IMR-90 (cell line): ENCODE measurements around the gene HMOX2. TPM values are rescaled to one million over a fixed set of nuclear protein-coding genes. Genes with fewer than 3 reads are reported as not detected.

Source experiments
- ATAC-seq: fragments of 200-7000 bp; cut with Tn5 transposase; 2 replicates; pipeline ENCODE4 v1.9.1; 2020; ENCODE audit warnings: low read depth, mild to moderate bottlenecking, moderate library complexity
- BruUV-seq: library from RNA; stranded (reverse); fragments of 400-500 nt; replicated peaks from 2 replicates; lab custom pipeline; 2021; lab: Mats Ljungman, UMichigan
- CTCF ChIA-PET: fragments of 300-600 bp; formaldehyde crosslinking; extraction: SDS; loops from one replicate; lab custom pipeline; 2021; ENCODE audit warnings: antibody characterized with exemption; lab: Yijun Ruan, JAX
- POLR2A ChIA-PET: fragments of 300-600 bp; sonication (Branson Sonifier 250); formaldehyde crosslinking; loops from one replicate; lab custom pipeline; 2022; ENCODE audit warnings: antibody characterized with exemption; ENCODE audit not compliant: unreplicated experiment; lab: Charles Lee
- DNase-seq: peaks from one replicate; pipeline ENCODE4 v3.0.0; 2013
- H2AFZ ChIP-seq: replicated peaks from 2 replicates; pipeline ENCODE3; 2013; ENCODE audit warnings: low read length, mild to moderate bottlenecking; ENCODE audit not compliant: poor library complexity
- H2AK5ac ChIP-seq: 2 replicates; pipeline ENCODE4 v1.6.1; 2013; ENCODE audit warnings: low read depth, low read length, inconsistent platforms
- H2AK9ac ChIP-seq: replicated peaks from 2 replicates; pipeline ENCODE3; 2013; ENCODE audit warnings: mild to moderate bottlenecking, low read depth, low read length, moderate library complexity; ENCODE audit not compliant: poor library complexity
- H2BK120ac ChIP-seq: 2 replicates; pipeline ENCODE4 v1.6.1; 2013; ENCODE audit warnings: low read depth, low read length, inconsistent platforms
- H2BK15ac ChIP-seq: 3 replicates; pipeline ENCODE4 v1.6.1; 2013; ENCODE audit warnings: low read depth, low read length, inconsistent platforms
- H2BK20ac ChIP-seq: 2 replicates; pipeline ENCODE4 v1.6.1; 2013; ENCODE audit warnings: low read depth, mild to moderate bottlenecking, inconsistent platforms, low read length, moderate library complexity
- H2BK5ac ChIP-seq: 2 replicates; pipeline ENCODE4 v1.6.1; 2013; ENCODE audit warnings: mild to moderate bottlenecking, low read depth, low read length, inconsistent platforms; ENCODE audit not compliant: poor library complexity, severe bottlenecking
- H3K14ac ChIP-seq: replicated peaks from 2 replicates; pipeline ENCODE4 v1.6.1; 2013; ENCODE audit warnings: low read depth, low read length, inconsistent platforms
- H3K18ac ChIP-seq: 2 replicates; pipeline ENCODE4 v1.6.1; 2013; ENCODE audit warnings: low read depth, low read length, control low read depth
- H3K23ac ChIP-seq: 2 replicates; pipeline ENCODE4 v1.6.1; 2013; ENCODE audit warnings: low read depth, low read length, inconsistent platforms
- H3K27ac ChIP-seq: 2 replicates; pipeline ENCODE4 v1.5.1; 2013; ENCODE audit warnings: mild to moderate bottlenecking, control low read depth, low read length; ENCODE audit not compliant: insufficient read depth
- H3K27me3 ChIP-seq: 2 replicates; pipeline ENCODE4 v1.6.1; 2013; ENCODE audit warnings: low read length; ENCODE audit not compliant: control insufficient read depth, insufficient read depth
- H3K36me3 ChIP-seq: 2 replicates; pipeline ENCODE4 v1.6.1; 2013; ENCODE audit warnings: low read length, mixed read lengths; ENCODE audit not compliant: control insufficient read depth, insufficient read depth
- H3K4ac ChIP-seq: 2 replicates; pipeline ENCODE4 v1.6.1; 2013; ENCODE audit warnings: low read depth, low read length, inconsistent platforms
- H3K4me1 ChIP-seq: 2 replicates; pipeline ENCODE4 v1.6.1; 2013; ENCODE audit warnings: low read length, mixed read lengths; ENCODE audit not compliant: control insufficient read depth, insufficient read depth
- H3K4me2 ChIP-seq: 2 replicates; pipeline ENCODE4 v1.6.1; 2013; ENCODE audit warnings: low read depth, mild to moderate bottlenecking, control low read depth, low read length, moderate library complexity
- H3K4me3 ChIP-seq: 2 replicates; pipeline ENCODE4 v1.5.1; 2013; ENCODE audit warnings: low read depth, mild to moderate bottlenecking, control low read depth, low read length, moderate library complexity; ENCODE audit not compliant: insufficient read depth
- H3K56ac ChIP-seq: 2 replicates; pipeline ENCODE4 v1.6.1; 2013; ENCODE audit warnings: low read length, inconsistent platforms; ENCODE audit not compliant: insufficient read depth; ENCODE audit errors: extremely low read depth
- H3K79me1 ChIP-seq, 2 experiments: 2 replicates each; pipeline ENCODE4 v1.6.1; 2013; ENCODE audit warnings: low read length in 2 of 2, inconsistent platforms in 1 of 2, low read depth in 1 of 2
- H3K9ac ChIP-seq: 2 replicates; pipeline ENCODE4 v1.6.1; 2013; ENCODE audit warnings: low read depth, low read length, control low read depth
- H3K9me1 ChIP-seq: 2 replicates; pipeline ENCODE4 v1.6.1; 2013; ENCODE audit warnings: low read length, inconsistent platforms; ENCODE audit not compliant: insufficient read depth
- H3K9me3 ChIP-seq: 2 replicates; pipeline ENCODE4 v1.6.1; 2013; ENCODE audit warnings: low read length; ENCODE audit not compliant: control insufficient read depth, insufficient read depth
- H4K20me1 ChIP-seq: 2 replicates; pipeline ENCODE4 v1.6.1; 2013; ENCODE audit warnings: low read length, inconsistent platforms; ENCODE audit not compliant: insufficient read depth
- H4K5ac ChIP-seq: 2 replicates; pipeline ENCODE4 v1.6.1; 2013; ENCODE audit warnings: mild to moderate bottlenecking, low read depth, low read length, control low read depth
- H4K8ac ChIP-seq, 2 experiments: 2 replicates each; pipeline ENCODE4 v1.6.1; 2013; ENCODE audit warnings: low read depth in 2 of 2, low read length in 2 of 2, control low read depth in 1 of 2, inconsistent platforms in 1 of 2
- H4K91ac ChIP-seq: 2 replicates; pipeline ENCODE4 v1.6.1; 2013; ENCODE audit warnings: low read depth, low read length, inconsistent platforms; ENCODE audit not compliant: insufficient read depth
- BHLHE40 ChIP-seq: fragments of 150-350 bp; IDR thresholded peaks from 2 replicates; pipeline ENCODE4 v1.6.1; 2016; ENCODE audit warnings: mild to moderate bottlenecking, low read depth, low read length
- CEBPB ChIP-seq: IDR thresholded peaks from 2 replicates; pipeline ENCODE4 v1.6.1; 2012; ENCODE audit warnings: low read depth, low read length, improper control_type of control experiment
- RAD21 ChIP-seq: IDR thresholded peaks from 2 replicates; pipeline ENCODE4 v1.6.1; 2012; ENCODE audit warnings: low read length, improper control_type of control experiment
- SMC3 ChIP-seq: fragments of 150-350 bp; IDR thresholded peaks from 2 replicates; pipeline ENCODE4 v1.6.1; 2016; ENCODE audit warnings: low read depth, mild to moderate bottlenecking, antibody characterized with exemption, low read length, moderate library complexity
- WGBS, 2 experiments: methylation state at CpG; one replicate each; pipeline versions ENCODE4 v1.1.5 to v1.1.7; 2013; ENCODE audit warnings: missing lambda C conversion rate in 2 of 2; ENCODE audit not compliant: insufficient read length in 1 of 2; ENCODE audit errors: extremely low coverage in 2 of 2; 5-methylcytosine and 5-hydroxymethylcytosine counted together
- dilution Hi-C: fragments of 300-500 bp; cut with HindIII; formaldehyde crosslinking; loops from one replicate; pipeline ENCODE4 v1.14.3; 2018; ENCODE audit warnings: low sequenced_read_pairs; ENCODE audit not compliant: unreplicated experiment
- in situ Hi-C: fragments of 300-500 bp; cut with MboI; formaldehyde crosslinking; loops from 3 replicates; pipeline ENCODE4 v1.14.3; 2019; ENCODE audit warnings: low sequenced_read_pairs, inconsistent platforms, mixed read lengths
- intact Hi-C: fragments of 100-400 bp; cut with micrococcal nuclease; formaldehyde crosslinking; loops from 2 replicates; pipeline ENCODE4 v1.10.0; 2022
- polyA plus RNA-seq, 3 experiments: library from polyadenylated mRNA; depleted of rRNA; stranded (reverse); fragments of >200 nt; gene quantifications; 2 replicates each; pipeline ENCODE4 v1.2.3, GENCODE V29; 2012; ENCODE audit warnings: low replicate concordance in 1 of 3
- total RNA-seq: library from RNA; depleted of rRNA; stranded (reverse); fragments of >200 nt; gene quantifications from 2 replicates; pipeline ENCODE4 v1.2.3, GENCODE V29; 2012

The HMOX2 gene
- total and polyA plus RNA-seq, 2 of the 4 experiments (the other 2 are of a cell fraction), result 93.9 to 98.8 TPM

DNA sequence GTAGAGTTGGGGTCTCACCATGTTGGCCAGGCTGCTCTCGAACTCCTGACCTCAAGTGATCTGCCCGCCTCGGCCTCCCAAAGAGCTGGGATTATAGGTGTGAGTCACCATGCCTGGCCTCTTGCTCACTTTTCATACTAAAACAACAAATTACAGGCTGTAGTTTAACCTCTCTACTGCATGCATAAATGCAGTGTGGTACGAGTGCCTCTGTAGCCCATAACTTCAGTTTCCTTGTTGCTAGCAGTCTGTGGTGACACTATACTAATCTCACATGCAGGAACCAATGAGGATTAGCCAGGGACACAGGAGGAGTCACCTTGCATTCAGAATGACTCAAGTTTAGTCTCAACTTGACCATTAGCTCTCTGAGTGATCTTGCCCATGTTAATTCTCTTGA lies 20.1 kb downstream of the HMOX2 start:
- no peak overlapping the region for H3K4me3 ChIP-seq
- TF ChIP-seq CEBPB (no peak), BHLHE40 (peak; percentile 19; the same call in 1 of the 2 replicates), RAD21 (no peak), SMC3 (no peak)
- intact Hi-C loops (no loop called here), dilution Hi-C loops (no loop called here), in situ Hi-C loops (no loop called here)
- peak overlapping the region; percentile 56 for H2BK120ac ChIP-seq
- peak overlapping the region; percentile 95 for H2BK5ac ChIP-seq
- peak overlapping the region in 1 of 2 experiments; percentile 80; a peak in 1 of 4 replicates for H4K8ac ChIP-seq
- H3K23ac ChIP-seq, result peak overlapping the region; percentile 69
- H3K9me3 ChIP-seq, result no peaks in the 10 kb centered on the region
- peaks cover 24% of the 10 kb centered on the region for H3K9me1 ChIP-seq
- no peak overlapping the region for H2AK9ac ChIP-seq
- CTCF ChIA-PET, result interaction anchor here (1.0 kb wide), 1 partner anchor 20 kb away, joined by 4 read pairs; the partner anchor contains the start of gene HMOX2
- BruUV-seq, result no TSS peak
- H2AK5ac ChIP-seq, result peak overlapping the region; percentile 84; the same call in 1 of the 2 replicates
- peaks cover 8% of the 10 kb centered on the region; the same call in 1 of the 2 replicates for H4K20me1 ChIP-seq
- no peak overlapping the region for H2AFZ ChIP-seq
- H3K27me3 ChIP-seq, result no peaks in the 10 kb centered on the region
- WGBS, 2 experiments, result no CpG with 5 or more reads among the region's 4 CpGs
- H3K4ac ChIP-seq, result peak overlapping the region; percentile 81
- H3K14ac ChIP-seq, result peak overlapping the region; percentile 31; the same call in 1 of the 2 replicates
- peaks cover 22% of the 10 kb centered on the region for H3K4me1 ChIP-seq
- peak overlapping the region; percentile 35; the same call in 1 of the 2 replicates for H3K18ac ChIP-seq
- H3K27ac ChIP-seq, result peak overlapping the region; percentile 55
- ATAC-seq, result peak; percentile 58
- H3K9ac ChIP-seq, result no peak overlapping the region
- peak overlapping the region; percentile 14; the same call in 1 of the 2 replicates for H4K5ac ChIP-seq
- no peaks in the 10 kb centered on the region; the same call in 1 of the 2 replicates for H3K36me3 ChIP-seq
- peak overlapping the region; percentile 68; the same call in 1 of the 2 replicates for H2BK20ac ChIP-seq
- no peak overlapping the region for H3K56ac ChIP-seq
- DNase-seq, result peak; percentile 85
- peak overlapping the region; percentile 49; the same call in 1 of the 2 replicates for H4K91ac ChIP-seq
- POLR2A ChIA-PET, result no interaction called here
- peak overlapping the region; percentile 1; the same call in 1 of the 2 replicates for H3K4me2 ChIP-seq
- peaks cover 29 to 89% of the 10 kb centered on the region in 2 experiments; a peak in 3 of 4 replicates for H3K79me1 ChIP-seq
- no peak overlapping the region for H2BK15ac ChIP-seq
